HL-60 (cell line): ENCODE data around the gene PKD1.

Experiments
- GABPA ChIP-seq: IDR thresholded peaks from 2 replicates; pipeline ENCODE4 v1.6.1; 2012; ENCODE audit warnings: low read depth
- POLR2AphosphoS5 ChIP-seq: IDR thresholded peaks from 2 replicates; pipeline ENCODE4 v1.6.1; 2012; ENCODE audit warnings: low read depth
- TF ChIP-seq, protein P1 (sequence below): IDR thresholded peaks from one replicate; pipeline ENCODE4 v1.5.1; 2011; ENCODE audit warnings: low read length, control low read depth, inconsistent platforms; ENCODE audit not compliant: insufficient read depth
- TF ChIP-seq, protein P2 (sequence below): IDR thresholded peaks from 2 replicates; pipeline ENCODE4 v1.6.1; 2012; ENCODE audit warnings: low read depth; ENCODE audit not compliant: insufficient replicate concordance

DNA sequence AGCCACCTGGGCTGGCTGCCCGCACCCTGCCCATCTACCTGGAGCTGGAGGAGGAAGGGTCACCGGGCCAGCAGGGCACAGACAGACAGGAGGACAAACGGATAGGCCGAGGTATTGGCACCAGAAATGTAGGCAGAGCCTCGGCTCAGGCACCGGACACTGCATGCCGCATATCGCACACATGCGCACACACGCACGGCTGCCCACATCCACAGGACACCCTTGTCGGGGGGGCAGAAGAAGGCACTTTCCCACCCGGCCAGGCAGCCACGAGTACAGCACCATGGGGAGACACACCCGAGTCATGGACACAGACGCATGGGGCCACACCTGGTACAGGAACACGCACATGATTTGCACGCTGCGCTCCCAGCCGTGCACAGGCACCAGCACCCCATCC, 46.3 kb upstream of the PKD1 start:
- TF ChIP-seq, protein P1, sequence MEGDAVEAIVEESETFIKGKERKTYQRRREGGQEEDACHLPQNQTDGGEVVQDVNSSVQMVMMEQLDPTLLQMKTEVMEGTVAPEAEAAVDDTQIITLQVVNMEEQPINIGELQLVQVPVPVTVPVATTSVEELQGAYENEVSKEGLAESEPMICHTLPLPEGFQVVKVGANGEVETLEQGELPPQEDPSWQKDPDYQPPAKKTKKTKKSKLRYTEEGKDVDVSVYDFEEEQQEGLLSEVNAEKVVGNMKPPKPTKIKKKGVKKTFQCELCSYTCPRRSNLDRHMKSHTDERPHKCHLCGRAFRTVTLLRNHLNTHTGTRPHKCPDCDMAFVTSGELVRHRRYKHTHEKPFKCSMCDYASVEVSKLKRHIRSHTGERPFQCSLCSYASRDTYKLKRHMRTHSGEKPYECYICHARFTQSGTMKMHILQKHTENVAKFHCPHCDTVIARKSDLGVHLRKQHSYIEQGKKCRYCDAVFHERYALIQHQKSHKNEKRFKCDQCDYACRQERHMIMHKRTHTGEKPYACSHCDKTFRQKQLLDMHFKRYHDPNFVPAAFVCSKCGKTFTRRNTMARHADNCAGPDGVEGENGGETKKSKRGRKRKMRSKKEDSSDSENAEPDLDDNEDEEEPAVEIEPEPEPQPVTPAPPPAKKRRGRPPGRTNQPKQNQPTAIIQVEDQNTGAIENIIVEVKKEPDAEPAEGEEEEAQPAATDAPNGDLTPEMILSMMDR = no peak
- TF ChIP-seq POLR2AphosphoS5 (no peak), GABPA (no peak)
- TF ChIP-seq, protein P2, sequence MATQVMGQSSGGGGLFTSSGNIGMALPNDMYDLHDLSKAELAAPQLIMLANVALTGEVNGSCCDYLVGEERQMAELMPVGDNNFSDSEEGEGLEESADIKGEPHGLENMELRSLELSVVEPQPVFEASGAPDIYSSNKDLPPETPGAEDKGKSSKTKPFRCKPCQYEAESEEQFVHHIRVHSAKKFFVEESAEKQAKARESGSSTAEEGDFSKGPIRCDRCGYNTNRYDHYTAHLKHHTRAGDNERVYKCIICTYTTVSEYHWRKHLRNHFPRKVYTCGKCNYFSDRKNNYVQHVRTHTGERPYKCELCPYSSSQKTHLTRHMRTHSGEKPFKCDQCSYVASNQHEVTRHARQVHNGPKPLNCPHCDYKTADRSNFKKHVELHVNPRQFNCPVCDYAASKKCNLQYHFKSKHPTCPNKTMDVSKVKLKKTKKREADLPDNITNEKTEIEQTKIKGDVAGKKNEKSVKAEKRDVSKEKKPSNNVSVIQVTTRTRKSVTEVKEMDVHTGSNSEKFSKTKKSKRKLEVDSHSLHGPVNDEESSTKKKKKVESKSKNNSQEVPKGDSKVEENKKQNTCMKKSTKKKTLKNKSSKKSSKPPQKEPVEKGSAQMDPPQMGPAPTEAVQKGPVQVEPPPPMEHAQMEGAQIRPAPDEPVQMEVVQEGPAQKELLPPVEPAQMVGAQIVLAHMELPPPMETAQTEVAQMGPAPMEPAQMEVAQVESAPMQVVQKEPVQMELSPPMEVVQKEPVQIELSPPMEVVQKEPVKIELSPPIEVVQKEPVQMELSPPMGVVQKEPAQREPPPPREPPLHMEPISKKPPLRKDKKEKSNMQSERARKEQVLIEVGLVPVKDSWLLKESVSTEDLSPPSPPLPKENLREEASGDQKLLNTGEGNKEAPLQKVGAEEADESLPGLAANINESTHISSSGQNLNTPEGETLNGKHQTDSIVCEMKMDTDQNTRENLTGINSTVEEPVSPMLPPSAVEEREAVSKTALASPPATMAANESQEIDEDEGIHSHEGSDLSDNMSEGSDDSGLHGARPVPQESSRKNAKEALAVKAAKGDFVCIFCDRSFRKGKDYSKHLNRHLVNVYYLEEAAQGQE = no peak
